Common myeloid progenitor, CD34-positive (primary cell): ENCODE measurements around the gene SLC25A19.
"Not testable (repeated sequence)": the region's sequence is repeated elsewhere in the genome, so short reads cannot be mapped to it uniquely, and the experiment has no call there.

Experiments used
- CTCF ChIA-PET: fragments of 350-600 bp; sonication (Branson Sonifier 250); formaldehyde crosslinking; loops from one replicate; lab custom pipeline; 2021; ENCODE audit warnings: antibody characterized with exemption; lab: Charles Lee
- POLR2A ChIA-PET: fragments of 350-600 bp; sonication (Branson Sonifier 250); formaldehyde crosslinking; loops from one replicate; lab custom pipeline; 2021; ENCODE audit warnings: antibody characterized with exemption; lab: Charles Lee
- DNase-seq, 3 donors: peaks; one replicate each; pipeline versions ENCODE4 v3.0.0 to v3.0.0-alpha.2; 2013
- H3K27ac ChIP-seq, 2 experiments: 1 replicate in 1 of 2; 2 replicates in 1 of 2; pipeline ENCODE4 v1.7.0; 2013; ENCODE audit warnings: inconsistent platforms in 2 of 2, low read length in 2 of 2, mild to moderate bottlenecking in 2 of 2, low read depth in 1 of 2, moderate library complexity in 1 of 2; ENCODE audit not compliant: severe bottlenecking in 2 of 2, insufficient read depth in 1 of 2, poor library complexity in 1 of 2
- H3K27me3 ChIP-seq, 5 experiments: replicated peaks in 2 of 5; 1 replicate in 3 of 5; 2 replicates in 2 of 5; pipeline versions ENCODE4 v1.6.1 to v1.7.0; 2013; ENCODE audit warnings: low read length in 4 of 5, mild to moderate bottlenecking in 2 of 5, moderate library complexity in 2 of 5, inconsistent platforms in 1 of 5; ENCODE audit not compliant: insufficient read depth in 5 of 5, control insufficient read depth in 4 of 5
- H3K36me3 ChIP-seq, 4 experiments: 1 replicate in 2 of 4; 2 replicates in 2 of 4; pipeline versions ENCODE4 v1.6.1 to v1.7.0; 2013; ENCODE audit warnings: low read length in 3 of 4, control low read depth in 1 of 4, mild to moderate bottlenecking in 1 of 4; ENCODE audit not compliant: control insufficient read depth in 4 of 4, insufficient read depth in 4 of 4
- H3K4me1 ChIP-seq, 4 experiments: 1 replicate in 3 of 4; 2 replicates in 1 of 4; pipeline versions ENCODE4 v1.6.1 to v1.7.1; 2013; ENCODE audit warnings: low read length in 3 of 4, mild to moderate bottlenecking in 3 of 4, control low read depth in 1 of 4, inconsistent platforms in 1 of 4, moderate library complexity in 1 of 4; ENCODE audit not compliant: control insufficient read depth in 4 of 4, insufficient read depth in 4 of 4; ENCODE audit errors: control extremely low read depth in 1 of 4
- H3K4me3 ChIP-seq, 7 experiments: 1 replicate in 4 of 7; 2 replicates in 3 of 7; pipeline versions ENCODE4 v1.5.1 to v1.7.0; 2013; ENCODE audit warnings: mild to moderate bottlenecking in 7 of 7, low read length in 6 of 7, moderate library complexity in 6 of 7, inconsistent platforms in 2 of 7, low read depth in 2 of 7, control low read depth in 1 of 7; ENCODE audit not compliant: insufficient read depth in 4 of 7, control insufficient read depth in 1 of 7; ENCODE audit errors: extremely low read depth in 1 of 7
- H3K9me3 ChIP-seq, 5 experiments: 1 replicate in 4 of 5; 2 replicates in 1 of 5; pipeline versions ENCODE4 v1.6.1 to v1.7.1; 2013; ENCODE audit warnings: low read length in 4 of 5, mild to moderate bottlenecking in 2 of 5, inconsistent platforms in 1 of 5, low read depth in 1 of 5, moderate library complexity in 1 of 5; ENCODE audit not compliant: control insufficient read depth in 4 of 5, insufficient read depth in 2 of 5; ENCODE audit errors: control extremely low read depth in 1 of 5
- WGBS: methylation state at CpG from one replicate; pipeline ENCODE4 v1.1.5; 2013; ENCODE audit not compliant: insufficient coverage; 5-methylcytosine and 5-hydroxymethylcytosine counted together

Gene SLC25A19

GRCh38 chr17:75263055-75263454 lies 26.2 kb downstream of the SLC25A19 start:
- DNase-seq: peak in 2 of 3 donors; percentile 41 to 49
- peaks cover 0 to 42% (median 27%) of the 10 kb centered on the region in 4 experiments for H3K36me3 ChIP-seq
- H3K27ac ChIP-seq: peak overlapping the region in 1 of 2 experiments; percentile 100
- H3K4me1 ChIP-seq: peaks cover 10 to 47% (median 32%) of the 10 kb centered on the region in 4 experiments
- 100% methylated on average over 2 of the region's 4 CpGs for WGBS
- no peaks in the 10 kb centered on the region for H3K27me3 ChIP-seq
- H3K9me3 ChIP-seq: no peaks in the 10 kb centered on the region
- CTCF ChIA-PET: interaction anchor here (0.9 to 5.1 kb wide), 8 partner anchors 9 to 240 kb away, joined by 3 to 40 read pairs (median 4); partner anchors contain the start of genes MIF4GD and SLC25A19
- POLR2A ChIA-PET: no interaction called here
- H3K4me3 ChIP-seq: peak overlapping the region in 2 of 7 experiments; percentile 91

- under 1% methylated on average over 21 of the region's 23 CpGs for WGBS
- Histone ChIP-seq H3K27me3 (no peaks in the 10 kb centered on the region), H3K4me1 (peaks cover 10 to 39% (median 31%) of the 10 kb centered on the region in 4 experiments), H3K27ac (peak overlapping the region; percentile 99 to 100), H3K4me3 (peak overlapping the region; percentile 77 to 99 (median 91)), H3K9me3 (no peaks in the 10 kb centered on the region), H3K36me3 (peaks cover 0 to 33% (median 26%) of the 10 kb centered on the region in 4 experiments)
- no peak for DNase-seq
- POLR2A ChIA-PET: interaction anchor here (1.0 to 2.4 kb wide), 7 partner anchors 8 to 30 kb away, joined by 3 to 39 read pairs (median 3); partner anchors contain the start of genes MIF4GD and SLC25A19
- CTCF ChIA-PET: interaction anchor here (0.8 to 5.1 kb wide), 11 partner anchors 10 to 263 kb away, joined by 3 to 40 read pairs (median 3); partner anchors contain the start of genes GRB2, LLGL2, MIF4GD and SLC25A19
These were observed 27.1 kb downstream of the SLC25A19 start for GRCh38 chr17:75262112-75262606.

GRCh38 chr17:75261336-75262111 lies 27.7 kb downstream of the SLC25A19 start, which contains the start of the genes GGA3 and MRPS7:
Gene GGA3, minus strand, starts transcription at chr17:75261606. Its CDS starts 19 bp downstream, at chr17:75261587.
Gene MRPS7, plus strand, starts transcription at chr17:75261879. Its CDS starts 22 bp downstream, at chr17:75261901.
- POLR2A ChIA-PET: interaction anchor here (0.6 to 2.4 kb wide), 9 partner anchors 9 to 148 kb away, joined by 3 to 39 read pairs (median 4); partner anchors contain the start of genes MIF4GD and SLC25A19
- peak; percentile 93 to 96 (median 95) for DNase-seq
- Histone ChIP-seq H3K4me3 (peak within 1 kb of the TSS; percentile 77 to 99 (median 91)), H3K27ac (peak within 1 kb of the TSS; percentile 99 to 100), H3K9me3 (no peaks in the 10 kb centered on the region), H3K27me3 (no peaks in the 10 kb centered on the region), H3K36me3 (peaks cover 0 to 27% (median 22%) of the 10 kb centered on the region in 4 experiments), H3K4me1 (peaks cover 10 to 39% (median 28%) of the 10 kb centered on the region in 4 experiments)
- CTCF ChIA-PET: interaction anchor here (0.6 to 5.1 kb wide), 10 partner anchors 10 to 255 kb away, joined by 3 to 40 read pairs (median 3); partner anchors contain the start of genes GRB2, MIF4GD and TSEN54
- WGBS: 0% methylated on average over 66 of the region's 69 CpGs

GRCh38 chr17:75260641-75261335 lies 28.4 kb downstream of the SLC25A19 start:
- 2% methylated on average over 14 of the region's 31 CpGs for WGBS
- no peaks in the 10 kb centered on the region for H3K9me3 ChIP-seq
- H3K27me3 ChIP-seq: no peaks in the 10 kb centered on the region
- peak overlapping the region; percentile 77 to 99 (median 91) for H3K4me3 ChIP-seq
- peak overlapping the region; percentile 99 to 100 for H3K27ac ChIP-seq
- DNase-seq: peak in 1 of 3 donors; percentile 65
- peaks cover 10 to 40% (median 28%) of the 10 kb centered on the region in 4 experiments for H3K4me1 ChIP-seq
- CTCF ChIA-PET: interaction anchor here (0.6 to 5.1 kb wide), 10 partner anchors 11 to 256 kb away, joined by 3 to 40 read pairs (median 4); partner anchors contain the start of genes MIF4GD, SLC25A19 and TSEN54
- H3K36me3 ChIP-seq: peaks cover 0 to 19% (median 14%) of the 10 kb centered on the region in 4 experiments
- POLR2A ChIA-PET: interaction anchor here (0.6 to 2.4 kb wide), 8 partner anchors 9 to 149 kb away, joined by 3 to 39 read pairs (median 4); partner anchors contain the start of genes MIF4GD and SLC25A19

- H3K9me3 ChIP-seq, H3K27me3 ChIP-seq, H3K27ac ChIP-seq, H3K4me3 ChIP-seq, CTCF ChIA-PET, POLR2A ChIA-PET, H3K36me3 ChIP-seq, DNase-seq: not testable (repeated sequence)
- H3K4me1 ChIP-seq: peaks cover 6 to 25% (median 17%) of the 10 kb centered on the region in 4 experiments
- 60% methylated on average over 1 of the region's 2 CpGs for WGBS
These were observed 32.0 kb downstream of the SLC25A19 start for GRCh38 chr17:75257228-75257627.

- H3K27ac ChIP-seq, H3K27me3 ChIP-seq, H3K9me3 ChIP-seq, CTCF ChIA-PET, H3K36me3 ChIP-seq, POLR2A ChIA-PET, DNase-seq, H3K4me3 ChIP-seq: not testable (repeated sequence)
- H3K4me1 ChIP-seq: peaks cover 6 to 29% (median 23%) of the 10 kb centered on the region in 4 experiments
- 60% methylated on average over 3 of the region's 11 CpGs for WGBS
These were observed 33.1 kb downstream of the SLC25A19 start for GRCh38 chr17:75255954-75256698.
